Measurements from ENCODE around the gene LIFR.

The LIFR gene

DNA sequence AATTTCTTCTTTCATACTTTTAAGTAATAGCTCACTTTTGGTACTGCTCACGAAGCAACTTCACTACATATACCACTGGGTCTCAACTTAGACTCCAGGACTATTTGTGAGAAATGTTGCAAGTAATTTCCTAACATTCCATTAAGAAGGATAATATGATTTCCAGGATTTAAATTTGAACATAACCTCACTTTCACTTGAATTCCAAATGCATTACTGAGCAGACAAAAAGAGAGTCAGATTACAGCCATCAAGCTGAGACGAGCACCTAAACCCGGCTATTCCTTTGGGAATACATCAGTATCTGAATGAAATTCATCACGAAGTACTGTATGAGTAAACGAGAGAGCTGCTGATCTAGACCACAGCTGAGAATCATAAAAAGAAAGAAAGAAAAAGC lies 47.3 kb downstream of the LIFR start:
- Histone ChIP-seq H3K4me3 (replicated peaks; ENCODE audit: low read depth, low read length) (no peak overlapping the region), H3K36me3 (ENCODE audit: control insufficient read depth, insufficient read depth, low read length) (no peaks in the 10 kb centered on the region), H3K27me3 (replicated peaks; ENCODE audit: control insufficient read depth, insufficient read depth, low read length) (no peaks in the 10 kb centered on the region; the same call in 1 of the 2 replicates)
- TF ChIP-seq, protein P1, sequence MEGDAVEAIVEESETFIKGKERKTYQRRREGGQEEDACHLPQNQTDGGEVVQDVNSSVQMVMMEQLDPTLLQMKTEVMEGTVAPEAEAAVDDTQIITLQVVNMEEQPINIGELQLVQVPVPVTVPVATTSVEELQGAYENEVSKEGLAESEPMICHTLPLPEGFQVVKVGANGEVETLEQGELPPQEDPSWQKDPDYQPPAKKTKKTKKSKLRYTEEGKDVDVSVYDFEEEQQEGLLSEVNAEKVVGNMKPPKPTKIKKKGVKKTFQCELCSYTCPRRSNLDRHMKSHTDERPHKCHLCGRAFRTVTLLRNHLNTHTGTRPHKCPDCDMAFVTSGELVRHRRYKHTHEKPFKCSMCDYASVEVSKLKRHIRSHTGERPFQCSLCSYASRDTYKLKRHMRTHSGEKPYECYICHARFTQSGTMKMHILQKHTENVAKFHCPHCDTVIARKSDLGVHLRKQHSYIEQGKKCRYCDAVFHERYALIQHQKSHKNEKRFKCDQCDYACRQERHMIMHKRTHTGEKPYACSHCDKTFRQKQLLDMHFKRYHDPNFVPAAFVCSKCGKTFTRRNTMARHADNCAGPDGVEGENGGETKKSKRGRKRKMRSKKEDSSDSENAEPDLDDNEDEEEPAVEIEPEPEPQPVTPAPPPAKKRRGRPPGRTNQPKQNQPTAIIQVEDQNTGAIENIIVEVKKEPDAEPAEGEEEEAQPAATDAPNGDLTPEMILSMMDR (IDR thresholded peaks at IDR 0.05; ENCODE audit: insufficient read depth, low read length, poor library complexity, severe bottlenecking), result no peak
- no peak for DNase-seq (ENCODE audit: extremely low read depth, insufficient read length)

DNA sequence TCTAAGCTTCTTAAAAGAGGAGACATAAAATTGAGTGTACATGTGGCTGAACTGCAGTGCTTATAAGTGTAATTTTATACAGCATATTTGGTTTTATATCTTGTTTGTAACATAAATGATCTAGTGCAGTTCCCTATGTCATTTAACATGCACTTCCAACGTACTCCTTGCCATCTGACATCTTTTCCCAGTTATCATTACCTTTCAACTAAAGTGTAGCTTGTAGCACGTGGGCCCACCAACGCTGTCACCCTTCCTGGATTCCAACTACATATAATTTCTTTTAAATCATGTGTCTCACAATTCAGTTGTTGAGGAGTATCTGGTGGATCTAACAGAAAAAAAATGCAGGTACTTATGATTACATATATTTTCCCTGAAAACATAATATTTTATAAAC lies 50.1 kb downstream of the LIFR start:
- no peak overlapping the region for H3K4me3 ChIP-seq (replicated peaks; ENCODE audit: low read depth, low read length)
- no peak for DNase-seq (ENCODE audit: extremely low read depth, insufficient read length)
- no peaks in the 10 kb centered on the region for H3K36me3 ChIP-seq (ENCODE audit: control insufficient read depth, insufficient read depth, low read length)
- no peaks in the 10 kb centered on the region; the same call in 1 of the 2 replicates for H3K27me3 ChIP-seq (replicated peaks; ENCODE audit: control insufficient read depth, insufficient read depth, low read length)
- TF ChIP-seq, protein P1 (IDR thresholded peaks at IDR 0.05; ENCODE audit: insufficient read depth, low read length, poor library complexity, severe bottlenecking), result no peak

DNA sequence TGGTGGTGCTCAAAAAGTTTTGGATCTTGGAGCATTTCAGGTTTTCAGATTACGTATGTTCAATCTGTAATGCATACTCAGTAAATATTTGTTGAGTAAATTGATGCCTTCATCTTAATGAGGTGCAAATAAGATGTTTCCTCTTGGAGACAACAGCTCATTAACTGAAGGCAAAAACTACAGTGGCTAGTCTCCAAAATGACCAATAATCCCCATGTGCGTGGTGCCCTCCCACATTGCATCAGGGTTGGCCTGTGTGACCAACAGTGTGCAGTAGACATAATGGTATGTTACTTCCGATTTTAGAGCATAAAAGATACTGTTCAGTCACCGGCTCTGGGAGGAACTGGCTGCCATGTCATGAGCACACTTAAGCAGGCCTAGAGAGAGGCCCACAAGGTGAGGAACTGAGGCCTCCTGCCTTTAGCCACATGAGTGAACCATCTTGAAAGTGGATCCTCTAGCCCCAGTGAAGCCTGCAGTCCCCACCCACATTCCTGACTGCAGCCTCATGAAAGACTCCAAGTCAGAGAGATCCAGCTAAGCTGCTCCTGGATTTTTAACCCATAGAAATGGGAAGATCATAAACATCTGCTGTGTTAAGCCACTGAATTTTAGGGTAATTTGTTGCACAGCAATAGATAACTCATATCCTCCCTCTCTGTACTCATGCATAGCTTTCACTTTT lies 55.7 kb downstream of the LIFR start:
- Histone ChIP-seq H3K4me3 (replicated peaks; ENCODE audit: low read depth, low read length) (no peak overlapping the region), H3K27me3 (replicated peaks; ENCODE audit: control insufficient read depth, insufficient read depth, low read length) (no peaks in the 10 kb centered on the region; the same call in 1 of the 2 replicates), H3K36me3 (ENCODE audit: control insufficient read depth, insufficient read depth, low read length) (no peaks in the 10 kb centered on the region)
- TF ChIP-seq, protein P1 (IDR thresholded peaks at IDR 0.05; ENCODE audit: insufficient read depth, low read length, poor library complexity, severe bottlenecking), result no peak
- DNase-seq (ENCODE audit: extremely low read depth, insufficient read length), result no peak

DNA sequence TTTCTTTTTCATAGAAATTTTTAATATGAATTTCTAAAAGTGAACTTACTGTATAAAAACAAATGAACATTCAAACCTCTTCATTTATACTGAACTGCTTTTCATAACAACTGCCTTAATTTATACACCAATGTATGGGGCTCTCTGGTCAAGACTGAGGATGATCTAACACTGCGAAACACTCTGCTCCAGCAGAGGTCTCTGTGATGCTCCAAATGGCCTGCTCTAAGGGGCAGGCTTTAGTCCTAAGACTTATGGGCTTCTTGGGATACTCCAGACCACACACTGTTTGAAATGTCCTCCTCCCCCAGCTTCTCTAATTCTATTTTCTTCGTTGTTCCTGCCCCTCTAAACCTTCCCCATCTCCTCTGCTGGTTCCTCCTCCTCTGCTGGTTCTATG lies 58.5 kb downstream of the LIFR start:
- TF ChIP-seq, protein P1 (IDR thresholded peaks at IDR 0.05; ENCODE audit: insufficient read depth, low read length, poor library complexity, severe bottlenecking), result no peak
- no peak overlapping the region for H3K4me3 ChIP-seq (replicated peaks; ENCODE audit: low read depth, low read length)
- H3K36me3 ChIP-seq (ENCODE audit: control insufficient read depth, insufficient read depth, low read length), result no peaks in the 10 kb centered on the region
- DNase-seq (ENCODE audit: extremely low read depth, insufficient read length), result no peak
- H3K27me3 ChIP-seq (replicated peaks; ENCODE audit: control insufficient read depth, insufficient read depth, low read length), result no peaks in the 10 kb centered on the region

DNA sequence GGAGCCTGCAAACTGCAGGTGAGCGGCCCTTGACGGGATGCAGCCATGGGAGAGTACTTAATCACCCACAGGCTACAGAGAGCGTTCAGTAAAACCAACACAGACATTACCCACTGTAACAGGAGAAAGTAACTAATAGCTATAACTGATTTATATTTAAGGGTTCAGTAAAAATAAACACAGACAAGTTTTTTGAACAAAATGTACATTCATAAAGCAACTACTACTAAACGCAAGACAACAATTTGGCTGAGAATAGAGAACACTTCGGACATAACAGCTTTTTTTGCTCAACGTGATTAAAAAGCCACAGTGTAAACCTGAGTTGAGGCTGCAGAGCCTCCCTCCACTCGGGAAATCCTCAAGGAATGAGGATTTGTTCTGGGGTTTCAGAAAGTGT lies 61.7 kb downstream of the LIFR start:
- TF ChIP-seq, protein P1 (IDR thresholded peaks at IDR 0.05; ENCODE audit: insufficient read depth, low read length, poor library complexity, severe bottlenecking), result no peak
- H3K27me3 ChIP-seq (replicated peaks; ENCODE audit: control insufficient read depth, insufficient read depth, low read length), result no peaks in the 10 kb centered on the region
- no peak overlapping the region for H3K4me3 ChIP-seq (replicated peaks; ENCODE audit: low read depth, low read length)
- DNase-seq (ENCODE audit: extremely low read depth, insufficient read length), result no peak
- H3K36me3 ChIP-seq (ENCODE audit: control insufficient read depth, insufficient read depth, low read length), result no peaks in the 10 kb centered on the region

DNA sequence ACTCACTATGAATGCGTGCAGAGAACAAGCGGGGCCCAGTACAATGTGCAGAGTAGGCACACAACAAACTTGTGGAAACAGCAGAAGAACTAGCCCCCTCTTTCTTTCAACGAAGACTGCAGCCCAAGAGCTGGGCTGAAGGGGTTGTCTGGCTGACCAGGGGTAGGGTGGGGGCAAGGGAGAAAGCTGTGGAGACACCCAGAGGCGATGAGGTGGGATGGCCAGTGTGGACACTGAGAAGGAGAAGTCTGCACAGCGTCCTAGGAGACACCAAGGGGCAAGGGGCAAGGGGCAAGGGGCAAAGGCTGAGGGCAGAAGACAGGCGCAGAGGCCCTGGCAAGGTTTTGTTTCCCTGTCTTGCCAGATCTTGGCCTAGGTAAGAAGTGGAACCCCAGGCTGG lies 62.3 kb downstream of the LIFR start:
- Histone ChIP-seq H3K36me3 (ENCODE audit: control insufficient read depth, insufficient read depth, low read length) (no peaks in the 10 kb centered on the region), H3K27me3 (replicated peaks; ENCODE audit: control insufficient read depth, insufficient read depth, low read length) (no peaks in the 10 kb centered on the region), H3K4me3 (replicated peaks; ENCODE audit: low read depth, low read length) (no peak overlapping the region)
- TF ChIP-seq, protein P1 (IDR thresholded peaks at IDR 0.05; ENCODE audit: insufficient read depth, low read length, poor library complexity, severe bottlenecking), result no peak
- DNase-seq (ENCODE audit: extremely low read depth, insufficient read length), result no peak
